H1 (cell line): ENCODE measurements around the gene TAS1R1. TPM values are rescaled to one million over a fixed set of nuclear protein-coding genes. Genes with fewer than 3 reads are reported as not detected.

Source experiments
- CTCF ChIA-PET: fragments of 300-600 bp; sonication (Branson Sonifier 250); formaldehyde crosslinking; loops from one replicate; lab custom pipeline; 2021; ENCODE audit not compliant: partially characterized antibody; lab: Charles Lee
- POLR2A ChIA-PET: fragments of 300-600 bp; sonication (Branson Sonifier 250); formaldehyde crosslinking; loops from one replicate; lab custom pipeline; 2021; ENCODE audit warnings: inconsistent platforms; ENCODE audit not compliant: partially characterized antibody; lab: Charles Lee
- DNase-seq, 2 experiments: peaks; one replicate each; pipeline versions ENCODE4 v3.0.0 to v3.0.0-alpha.2; 2010 to 2022; ENCODE audit warnings: low spot score in 2 of 2, low read depth in 1 of 2, mixed read lengths in 1 of 2
- FAIRE-seq: peaks from 2 replicates; lab custom pipeline; 2011; peaks lifted over from hg19 to GRCh38; lab: Jason Lieb, UNC
- H2AFZ ChIP-seq: 2 replicates; pipeline ENCODE4 v1.8.1; 2012; ENCODE audit warnings: low read length, inconsistent platforms
- H2AK5ac ChIP-seq: 2 replicates; pipeline ENCODE4 v1.6.1; 2013; ENCODE audit warnings: low read depth, low read length
- H2BK120ac ChIP-seq: replicated peaks from 2 replicates; pipeline ENCODE3; 2013; ENCODE audit warnings: low read depth, low read length, inconsistent platforms
- H2BK12ac ChIP-seq: 2 replicates; pipeline ENCODE4 v1.6.1; 2013; ENCODE audit warnings: low read depth, low read length
- H2BK15ac ChIP-seq: 2 replicates; pipeline ENCODE4 v1.6.1; 2013; ENCODE audit warnings: low read length
- H2BK20ac ChIP-seq: 2 replicates; pipeline ENCODE4 v1.6.1; 2013; ENCODE audit warnings: low read length
- H2BK5ac ChIP-seq: 2 replicates; pipeline ENCODE4 v1.6.1; 2013; ENCODE audit warnings: low read depth, low read length
- H3K14ac ChIP-seq: 2 replicates; pipeline ENCODE4 v1.6.1; 2013; ENCODE audit warnings: inconsistent platforms; ENCODE audit not compliant: insufficient read length
- H3K18ac ChIP-seq: 2 replicates; pipeline ENCODE4 v1.6.1; 2013; ENCODE audit warnings: low read length; ENCODE audit errors: extremely low read depth
- H3K23ac ChIP-seq: 2 replicates; pipeline ENCODE4 v1.6.1; 2013; ENCODE audit warnings: inconsistent platforms; ENCODE audit not compliant: insufficient read length
- H3K23me2 ChIP-seq: 2 replicates; pipeline ENCODE4 v1.6.1; 2013; ENCODE audit warnings: low read depth, low read length
- H3K27ac ChIP-seq: 2 replicates; pipeline ENCODE4 v1.6.1; 2011; ENCODE audit warnings: low read depth, low read length, inconsistent platforms
- H3K27me3 ChIP-seq, 4 experiments: replicated peaks in 1 of 4; 1 replicate in 1 of 4; 2 replicates in 3 of 4; pipeline versions ENCODE4 v1.6.1 to v1.8.1; 2011 to 2013; ENCODE audit warnings: low read length in 3 of 4, mild to moderate bottlenecking in 3 of 4, inconsistent platforms in 2 of 4, mixed read lengths in 2 of 4, moderate library complexity in 1 of 4; ENCODE audit not compliant: control insufficient read depth in 3 of 4, insufficient read depth in 3 of 4; ENCODE audit errors: extremely low read depth in 1 of 4
- H3K36me3 ChIP-seq, 4 experiments: 2 replicates each; pipeline versions ENCODE4 v1.6.1 to v1.8.1; 2011 to 2013; ENCODE audit warnings: mild to moderate bottlenecking in 4 of 4, low read length in 3 of 4, moderate library complexity in 2 of 4, control low read depth in 1 of 4, inconsistent platforms in 1 of 4; ENCODE audit not compliant: insufficient read depth in 4 of 4, control insufficient read depth in 2 of 4
- H3K4ac ChIP-seq: replicated peaks from 2 replicates; pipeline ENCODE3; 2013; ENCODE audit warnings: low read length, low read depth, mixed read lengths, inconsistent platforms; ENCODE audit not compliant: insufficient read length
- H3K4me1 ChIP-seq, 4 experiments: replicated peaks in 1 of 4; 1 replicate in 1 of 4; 2 replicates in 3 of 4; pipeline versions ENCODE4 v1.6.1 to v1.8.1; 2011 to 2013; ENCODE audit warnings: low read length in 3 of 4, inconsistent platforms in 2 of 4, mixed read lengths in 1 of 4; ENCODE audit not compliant: insufficient read depth in 4 of 4, control insufficient read depth in 3 of 4
- H3K4me2 ChIP-seq, 2 experiments: 2 replicates each; pipeline versions ENCODE4 v1.6.1 to v1.8.1; 2011 to 2013; ENCODE audit warnings: low read depth in 2 of 2, low read length in 2 of 2, control low read depth in 1 of 2, inconsistent platforms in 1 of 2, mild to moderate bottlenecking in 1 of 2; ENCODE audit not compliant: insufficient read depth in 1 of 2
- H3K4me3 ChIP-seq, 4 experiments: fragments of 200-600, 300-600 bp in 1 of 4; sonication (generic), shearing (Covaris generic), sonication (Bioruptor Twin) in 1 of 4; 2 replicates each; pipeline versions ENCODE4 v1.5.1 to v1.8.1; 2011 to 2016; ENCODE audit warnings: low read length in 4 of 4, low read depth in 3 of 4, control low read depth in 2 of 4, inconsistent platforms in 2 of 4, mild to moderate bottlenecking in 2 of 4, mixed read lengths in 1 of 4, moderate library complexity in 1 of 4; ENCODE audit not compliant: insufficient read depth in 2 of 4; ENCODE audit errors: extremely low read depth in 1 of 4
- H3K56ac ChIP-seq: replicated peaks from 2 replicates; pipeline ENCODE3; 2013; ENCODE audit warnings: low read depth, mild to moderate bottlenecking, mixed read lengths, low read length, inconsistent platforms; ENCODE audit not compliant: insufficient read length
- H3K79me1 ChIP-seq: 2 replicates; pipeline ENCODE4 v1.6.1; 2013; ENCODE audit warnings: low read depth, low read length, control low read depth
- H3K79me2 ChIP-seq, 2 experiments: 2 replicates each; pipeline versions ENCODE4 v1.6.1 to v1.8.1; 2012 to 2013; ENCODE audit warnings: low read length in 2 of 2, mild to moderate bottlenecking in 2 of 2, inconsistent platforms in 1 of 2; ENCODE audit not compliant: insufficient read depth in 2 of 2, control insufficient read depth in 1 of 2
- H3K9ac ChIP-seq, 4 experiments: replicated peaks in 1 of 4; 1 replicate in 1 of 4; 2 replicates in 3 of 4; pipeline versions ENCODE4 v1.6.1 to v1.8.1; 2011 to 2013; ENCODE audit warnings: low read depth in 3 of 4, low read length in 3 of 4, control low read depth in 2 of 4, mild to moderate bottlenecking in 2 of 4, moderate library complexity in 2 of 4, inconsistent platforms in 1 of 4; ENCODE audit errors: extremely low read depth in 1 of 4
- H3K9me3 ChIP-seq, 2 experiments: 2 replicates each; pipeline versions ENCODE4 v1.6.1 to v1.8.1; 2012 to 2013; ENCODE audit warnings: mild to moderate bottlenecking in 2 of 2, moderate library complexity in 2 of 2, control low read depth in 1 of 2, inconsistent platforms in 1 of 2, low read depth in 1 of 2, low read length in 1 of 2, mixed read lengths in 1 of 2; ENCODE audit not compliant: insufficient read depth in 2 of 2
- H4K20me1 ChIP-seq, 2 experiments: replicated peaks in 1 of 2; 2 replicates each; pipeline versions ENCODE3 to v1.8.1; 2011 to 2013; ENCODE audit warnings: inconsistent platforms in 2 of 2, low read length in 2 of 2, mild to moderate bottlenecking in 1 of 2; ENCODE audit not compliant: insufficient read depth in 2 of 2, control insufficient read depth in 1 of 2
- H4K5ac ChIP-seq: 2 replicates; pipeline ENCODE4 v1.6.1; 2013; ENCODE audit warnings: low read length, low read depth, mixed read lengths, inconsistent platforms; ENCODE audit not compliant: insufficient read length
- H4K8ac ChIP-seq: 2 replicates; pipeline ENCODE4 v1.8.0; 2013; ENCODE audit warnings: mild to moderate bottlenecking, moderate library complexity, low read length, inconsistent platforms; ENCODE audit not compliant: insufficient read depth; ENCODE audit errors: extremely low read depth
- H4K91ac ChIP-seq: replicated peaks from 2 replicates; pipeline ENCODE3; 2013; ENCODE audit warnings: low read length, mixed read lengths, inconsistent platforms; ENCODE audit not compliant: insufficient read length
- SIX5 ChIP-seq: IDR thresholded peaks from 2 replicates; pipeline ENCODE4 v1.6.1; 2011; ENCODE audit warnings: mild to moderate bottlenecking, low read depth, low read length
- SUZ12 ChIP-seq: fragments of 200-600 bp; sonication (generic); IDR thresholded peaks from 2 replicates; pipeline ENCODE4 v1.6.1; 2012; ENCODE audit warnings: mild to moderate bottlenecking, inconsistent platforms, low read length, moderate library complexity, mixed read lengths
- TBP ChIP-seq: IDR thresholded peaks from 2 replicates; pipeline ENCODE4 v1.6.1; 2011; ENCODE audit warnings: low read depth, low read length, improper control_type of control experiment
- WGBS, 2 experiments: shearing (Covaris generic) in 1 of 2; methylation state at CpG; one replicate each; pipeline versions ENCODE4 v1.1.6 to v1.1.7; 2013 to 2015; ENCODE audit warnings: low lambda C conversion rate in 2 of 2, mixed read lengths in 2 of 2, inconsistent platforms in 1 of 2, low coverage in 1 of 2, missing lambda C conversion rate in 1 of 2; ENCODE audit not compliant: insufficient replicate concordance in 2 of 2, insufficient coverage in 1 of 2, insufficient read length in 1 of 2; ENCODE audit errors: extremely low coverage in 1 of 2, missing lambda C conversion rate in 1 of 2; 5-methylcytosine and 5-hydroxymethylcytosine counted together
- polyA plus RNA-seq, 7 experiments: library from polyadenylated mRNA; depleted of rRNA in 3 of 7; stranded (reverse) in 5 of 7; unstranded in 2 of 7; fragments of >200 nt in 5 of 7; fragments of 200-250 nt in 2 of 7; gene quantifications; 1 replicate in 5 of 7; 2 replicates in 1 of 7; 4 replicates in 1 of 7; pipeline versions ENCODE4 v1.2.1 to v1.2.3, GENCODE V29; 2011 to 2013; ENCODE audit warnings: missing spikeins in 2 of 7, mixed read lengths in 2 of 7
- total RNA-seq: library from RNA; stranded (reverse); fragmentation: NEBNext Ultra II Directional; extraction: Animal tissue kit (Norgen Biotek cat#: 25700); gene quantifications from 2 replicates; pipeline ENCODE4 v1.2.1, GENCODE V29; 2021

Gene TAS1R1
- total and polyA plus RNA-seq, 2 of the 8 experiments (the other 6 are each of a cell fraction or from before 2014, with no cell fraction given) = 0.26 TPM; not detected in 1

GRCh38 chr1:6585081-6585722 is 30.1 kb downstream of the TAS1R1 start:
- WGBS, 2 experiments = 91% methylated on average over 12 of the region's 12 CpGs; no CpG with 5 or more reads in 1 of the 2 experiments

More at GRCh38 chr1:6585081-6585722, 30.1 kb downstream of the TAS1R1 start:
- Histone ChIP-seq H3K79me1 (peaks cover 8% of the 10 kb centered on the region), H2BK5ac (no peak overlapping the region), H4K5ac (no peak overlapping the region), H3K56ac (no peak overlapping the region), H3K23ac (no peak overlapping the region), H4K20me1 (peaks cover 2 to 27% of the 10 kb centered on the region in 2 experiments), H3K79me2 (peaks cover 0 to 13% of the 10 kb centered on the region in 2 experiments; a peak in 1 of 4 replicates), H2BK20ac (no peak overlapping the region), H2BK15ac (no peak overlapping the region), H3K27ac (no peak overlapping the region), H3K14ac (no peak overlapping the region), H3K18ac (no peak overlapping the region), H3K4ac (no peak overlapping the region), H3K4me3 (no peak overlapping the region), H3K23me2 (no peaks in the 10 kb centered on the region; the same call in 1 of the 2 replicates), H2BK12ac (no peak overlapping the region), H2BK120ac (no peak overlapping the region), H4K91ac (no peak overlapping the region), H3K27me3 (no peaks in the 10 kb centered on the region), H3K36me3 (peaks cover 0 to 25% (median 4%) of the 10 kb centered on the region in 4 experiments; a peak in 6 of 8 replicates), H2AK5ac (no peak overlapping the region), H4K8ac (no peak overlapping the region), H2AFZ (no peak overlapping the region), H3K4me2 (no peak overlapping the region), H3K4me1 (peaks cover 0 to 7% (median 6%) of the 10 kb centered on the region in 4 experiments; a peak in 6 of 7 replicates), H3K9ac (no peak overlapping the region), H3K9me3 (no peaks in the 10 kb centered on the region)
- CTCF ChIA-PET = interaction anchor here (1.3 to 1.8 kb wide), 4 partner anchors 10 to 31 kb away, joined by 3 to 6 read pairs (median 4); partner anchors contain the start of genes NOL9 and TAS1R1
- TF ChIP-seq TBP = no peak
- TF ChIP-seq SIX5 = no peak
- no peak for TF ChIP-seq SUZ12
- DNase-seq (no peak), FAIRE-seq (no peak)
- POLR2A ChIA-PET = interaction anchor here (1.3 to 17.4 kb wide), 5 partner anchors 7 to 49 kb away, joined by 4 to 196 read pairs (median 4); partner anchors contain the start of genes KLHL21, NOL9, TAS1R1 and THAP3
